OCI-LY7 (cell line): ENCODE results near the gene ZHX3.

Experiments used
- EZH2phosphoT487 ChIP-seq: fragments of 200-600 bp; sonication (generic); IDR thresholded peaks from 2 replicates; pipeline ENCODE4 v1.6.1; 2018; ENCODE audit warnings: low read depth, borderline replicate concordance, mild to moderate bottlenecking, mixed run types, antibody characterized with exemption, low read length, moderate library complexity, mixed read lengths
- TF ChIP-seq, protein P1 (sequence below): fragments of 200-600 bp; sonication (generic); conservative IDR thresholded peaks from 2 replicates; pipeline ENCODE4 v1.5.1; 2014; ENCODE audit warnings: mild to moderate bottlenecking, antibody characterized with exemption, low read length, moderate library complexity, mixed read lengths

DNA sequence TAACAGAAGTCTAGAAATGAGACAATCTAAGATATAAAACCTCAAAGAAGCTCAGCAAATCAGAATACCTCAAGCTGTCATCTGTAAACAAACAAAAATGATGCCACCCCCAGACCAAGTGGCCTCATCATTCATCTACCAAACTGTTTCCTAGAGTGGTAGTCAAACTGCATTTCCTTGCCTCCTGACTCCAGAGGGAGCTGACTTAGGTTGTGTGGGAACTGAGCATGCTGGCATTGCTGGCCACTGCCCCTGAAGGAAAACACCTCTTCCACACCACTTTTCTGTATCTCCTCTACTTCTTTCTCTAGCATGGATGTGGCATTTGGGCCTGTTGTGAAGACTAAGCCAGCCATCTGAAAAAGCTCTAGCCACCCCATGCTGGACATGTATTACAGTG, 56.3 kb downstream of the ZHX3 start:
- TF ChIP-seq, protein P1, sequence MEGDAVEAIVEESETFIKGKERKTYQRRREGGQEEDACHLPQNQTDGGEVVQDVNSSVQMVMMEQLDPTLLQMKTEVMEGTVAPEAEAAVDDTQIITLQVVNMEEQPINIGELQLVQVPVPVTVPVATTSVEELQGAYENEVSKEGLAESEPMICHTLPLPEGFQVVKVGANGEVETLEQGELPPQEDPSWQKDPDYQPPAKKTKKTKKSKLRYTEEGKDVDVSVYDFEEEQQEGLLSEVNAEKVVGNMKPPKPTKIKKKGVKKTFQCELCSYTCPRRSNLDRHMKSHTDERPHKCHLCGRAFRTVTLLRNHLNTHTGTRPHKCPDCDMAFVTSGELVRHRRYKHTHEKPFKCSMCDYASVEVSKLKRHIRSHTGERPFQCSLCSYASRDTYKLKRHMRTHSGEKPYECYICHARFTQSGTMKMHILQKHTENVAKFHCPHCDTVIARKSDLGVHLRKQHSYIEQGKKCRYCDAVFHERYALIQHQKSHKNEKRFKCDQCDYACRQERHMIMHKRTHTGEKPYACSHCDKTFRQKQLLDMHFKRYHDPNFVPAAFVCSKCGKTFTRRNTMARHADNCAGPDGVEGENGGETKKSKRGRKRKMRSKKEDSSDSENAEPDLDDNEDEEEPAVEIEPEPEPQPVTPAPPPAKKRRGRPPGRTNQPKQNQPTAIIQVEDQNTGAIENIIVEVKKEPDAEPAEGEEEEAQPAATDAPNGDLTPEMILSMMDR, result no peak
- no peak for TF ChIP-seq EZH2phosphoT487
